IMR-90 (cell line): ENCODE data around the gene POLR2M. TPM values are rescaled to one million over a fixed set of nuclear protein-coding genes. Genes with fewer than 3 reads are reported as not detected.

Experiments
- ATAC-seq: fragments of 200-7000 bp; cut with Tn5 transposase; 2 replicates; pipeline ENCODE4 v1.9.1; 2020; ENCODE audit warnings: low read depth, mild to moderate bottlenecking, moderate library complexity
- BruUV-seq: library from RNA; stranded (reverse); fragments of 400-500 nt; replicated peaks from 2 replicates; lab custom pipeline; 2021; lab: Mats Ljungman, UMichigan
- CTCF ChIA-PET: fragments of 300-600 bp; formaldehyde crosslinking; extraction: SDS; loops from one replicate; lab custom pipeline; 2021; ENCODE audit warnings: antibody characterized with exemption; lab: Yijun Ruan, JAX
- POLR2A ChIA-PET: fragments of 300-600 bp; sonication (Branson Sonifier 250); formaldehyde crosslinking; loops from one replicate; lab custom pipeline; 2022; ENCODE audit warnings: antibody characterized with exemption; ENCODE audit not compliant: unreplicated experiment; lab: Charles Lee
- DNase-seq: peaks from one replicate; pipeline ENCODE4 v3.0.0; 2013
- H2AFZ ChIP-seq: replicated peaks from 2 replicates; pipeline ENCODE3; 2013; ENCODE audit warnings: low read length, mild to moderate bottlenecking; ENCODE audit not compliant: poor library complexity
- H2AK5ac ChIP-seq: 2 replicates; pipeline ENCODE4 v1.6.1; 2013; ENCODE audit warnings: low read depth, low read length, inconsistent platforms
- H2AK9ac ChIP-seq: replicated peaks from 2 replicates; pipeline ENCODE3; 2013; ENCODE audit warnings: mild to moderate bottlenecking, low read depth, low read length, moderate library complexity; ENCODE audit not compliant: poor library complexity
- H2BK120ac ChIP-seq: 2 replicates; pipeline ENCODE4 v1.6.1; 2013; ENCODE audit warnings: low read depth, low read length, inconsistent platforms
- H2BK15ac ChIP-seq: 3 replicates; pipeline ENCODE4 v1.6.1; 2013; ENCODE audit warnings: low read depth, low read length, inconsistent platforms
- H2BK20ac ChIP-seq: 2 replicates; pipeline ENCODE4 v1.6.1; 2013; ENCODE audit warnings: low read depth, mild to moderate bottlenecking, inconsistent platforms, low read length, moderate library complexity
- H2BK5ac ChIP-seq: 2 replicates; pipeline ENCODE4 v1.6.1; 2013; ENCODE audit warnings: mild to moderate bottlenecking, low read depth, low read length, inconsistent platforms; ENCODE audit not compliant: poor library complexity, severe bottlenecking
- H3K14ac ChIP-seq: replicated peaks from 2 replicates; pipeline ENCODE4 v1.6.1; 2013; ENCODE audit warnings: low read depth, low read length, inconsistent platforms
- H3K18ac ChIP-seq: 2 replicates; pipeline ENCODE4 v1.6.1; 2013; ENCODE audit warnings: low read depth, low read length, control low read depth
- H3K23ac ChIP-seq: 2 replicates; pipeline ENCODE4 v1.6.1; 2013; ENCODE audit warnings: low read depth, low read length, inconsistent platforms
- H3K27ac ChIP-seq: 2 replicates; pipeline ENCODE4 v1.5.1; 2013; ENCODE audit warnings: mild to moderate bottlenecking, control low read depth, low read length; ENCODE audit not compliant: insufficient read depth
- H3K27me3 ChIP-seq: 2 replicates; pipeline ENCODE4 v1.6.1; 2013; ENCODE audit warnings: low read length; ENCODE audit not compliant: control insufficient read depth, insufficient read depth
- H3K36me3 ChIP-seq: 2 replicates; pipeline ENCODE4 v1.6.1; 2013; ENCODE audit warnings: low read length, mixed read lengths; ENCODE audit not compliant: control insufficient read depth, insufficient read depth
- H3K4ac ChIP-seq: 2 replicates; pipeline ENCODE4 v1.6.1; 2013; ENCODE audit warnings: low read depth, low read length, inconsistent platforms
- H3K4me1 ChIP-seq: 2 replicates; pipeline ENCODE4 v1.6.1; 2013; ENCODE audit warnings: low read length, mixed read lengths; ENCODE audit not compliant: control insufficient read depth, insufficient read depth
- H3K4me2 ChIP-seq: 2 replicates; pipeline ENCODE4 v1.6.1; 2013; ENCODE audit warnings: low read depth, mild to moderate bottlenecking, control low read depth, low read length, moderate library complexity
- H3K4me3 ChIP-seq: 2 replicates; pipeline ENCODE4 v1.5.1; 2013; ENCODE audit warnings: low read depth, mild to moderate bottlenecking, control low read depth, low read length, moderate library complexity; ENCODE audit not compliant: insufficient read depth
- H3K56ac ChIP-seq: 2 replicates; pipeline ENCODE4 v1.6.1; 2013; ENCODE audit warnings: low read length, inconsistent platforms; ENCODE audit not compliant: insufficient read depth; ENCODE audit errors: extremely low read depth
- H3K79me1 ChIP-seq, 2 experiments: 2 replicates each; pipeline ENCODE4 v1.6.1; 2013; ENCODE audit warnings: low read length in 2 of 2, inconsistent platforms in 1 of 2, low read depth in 1 of 2
- H3K9ac ChIP-seq: 2 replicates; pipeline ENCODE4 v1.6.1; 2013; ENCODE audit warnings: low read depth, low read length, control low read depth
- H3K9me1 ChIP-seq: 2 replicates; pipeline ENCODE4 v1.6.1; 2013; ENCODE audit warnings: low read length, inconsistent platforms; ENCODE audit not compliant: insufficient read depth
- H3K9me3 ChIP-seq: 2 replicates; pipeline ENCODE4 v1.6.1; 2013; ENCODE audit warnings: low read length; ENCODE audit not compliant: control insufficient read depth, insufficient read depth
- H4K20me1 ChIP-seq: 2 replicates; pipeline ENCODE4 v1.6.1; 2013; ENCODE audit warnings: low read length, inconsistent platforms; ENCODE audit not compliant: insufficient read depth
- H4K5ac ChIP-seq: 2 replicates; pipeline ENCODE4 v1.6.1; 2013; ENCODE audit warnings: mild to moderate bottlenecking, low read depth, low read length, control low read depth
- H4K8ac ChIP-seq, 2 experiments: 2 replicates each; pipeline ENCODE4 v1.6.1; 2013; ENCODE audit warnings: low read depth in 2 of 2, low read length in 2 of 2, control low read depth in 1 of 2, inconsistent platforms in 1 of 2
- H4K91ac ChIP-seq: 2 replicates; pipeline ENCODE4 v1.6.1; 2013; ENCODE audit warnings: low read depth, low read length, inconsistent platforms; ENCODE audit not compliant: insufficient read depth
- BHLHE40 ChIP-seq: fragments of 150-350 bp; IDR thresholded peaks from 2 replicates; pipeline ENCODE4 v1.6.1; 2016; ENCODE audit warnings: mild to moderate bottlenecking, low read depth, low read length
- CEBPB ChIP-seq: IDR thresholded peaks from 2 replicates; pipeline ENCODE4 v1.6.1; 2012; ENCODE audit warnings: low read depth, low read length, improper control_type of control experiment
- CHD1 ChIP-seq: IDR thresholded peaks from 2 replicates; pipeline ENCODE4 v1.6.1; 2012; ENCODE audit warnings: low read depth, low read length, improper control_type of control experiment
- FOS ChIP-seq: fragments of 150-350 bp; IDR thresholded peaks from 2 replicates; pipeline ENCODE4 v1.6.1; 2016; ENCODE audit warnings: low read depth, low read length
- MAFK ChIP-seq: IDR thresholded peaks from 2 replicates; pipeline ENCODE4 v1.6.1; 2012; ENCODE audit warnings: low read depth, low read length, improper control_type of control experiment
- MAZ ChIP-seq: IDR thresholded peaks from 2 replicates; pipeline ENCODE4 v1.6.1; 2012; ENCODE audit warnings: low read depth, mild to moderate bottlenecking, low read length, improper control_type of control experiment, moderate library complexity, borderline replicate concordance
- MXI1 ChIP-seq: IDR thresholded peaks from 2 replicates; pipeline ENCODE4 v1.6.1; 2012; ENCODE audit warnings: low read depth, mild to moderate bottlenecking, low read length, moderate library complexity, borderline replicate concordance
- NFE2L2 ChIP-seq: fragments of 150-350 bp; IDR thresholded peaks from 2 replicates; pipeline ENCODE4 v1.6.1; 2016; ENCODE audit warnings: low read depth, mild to moderate bottlenecking, low read length
- POLR2A ChIP-seq: IDR thresholded peaks from 2 replicates; pipeline ENCODE4 v1.6.1; 2012; ENCODE audit warnings: mild to moderate bottlenecking, low read depth, low read length
- RAD21 ChIP-seq: IDR thresholded peaks from 2 replicates; pipeline ENCODE4 v1.6.1; 2012; ENCODE audit warnings: low read length, improper control_type of control experiment
- RCOR1 ChIP-seq: IDR thresholded peaks from 2 replicates; pipeline ENCODE4 v1.6.1; 2012; ENCODE audit warnings: mild to moderate bottlenecking, low read length, improper control_type of control experiment; ENCODE audit not compliant: insufficient replicate concordance
- SMC3 ChIP-seq: fragments of 150-350 bp; IDR thresholded peaks from 2 replicates; pipeline ENCODE4 v1.6.1; 2016; ENCODE audit warnings: low read depth, mild to moderate bottlenecking, antibody characterized with exemption, low read length, moderate library complexity
- WGBS, 2 experiments: methylation state at CpG; one replicate each; pipeline versions ENCODE4 v1.1.5 to v1.1.7; 2013; ENCODE audit warnings: missing lambda C conversion rate in 2 of 2; ENCODE audit not compliant: insufficient read length in 1 of 2; ENCODE audit errors: extremely low coverage in 2 of 2; 5-methylcytosine and 5-hydroxymethylcytosine counted together
- dilution Hi-C: fragments of 300-500 bp; cut with HindIII; formaldehyde crosslinking; loops from one replicate; pipeline ENCODE4 v1.14.3; 2018; ENCODE audit warnings: low sequenced_read_pairs; ENCODE audit not compliant: unreplicated experiment
- in situ Hi-C: fragments of 300-500 bp; cut with MboI; formaldehyde crosslinking; loops from 3 replicates; pipeline ENCODE4 v1.14.3; 2019; ENCODE audit warnings: low sequenced_read_pairs, inconsistent platforms, mixed read lengths
- intact Hi-C: fragments of 100-400 bp; cut with micrococcal nuclease; formaldehyde crosslinking; loops from 2 replicates; pipeline ENCODE4 v1.10.0; 2022
- polyA plus RNA-seq, 3 experiments: library from polyadenylated mRNA; depleted of rRNA; stranded (reverse); fragments of >200 nt; gene quantifications; 2 replicates each; pipeline ENCODE4 v1.2.3, GENCODE V29; 2012; ENCODE audit warnings: low replicate concordance in 1 of 3
- total RNA-seq: library from RNA; depleted of rRNA; stranded (reverse); fragments of >200 nt; gene quantifications from 2 replicates; pipeline ENCODE4 v1.2.3, GENCODE V29; 2012
- TF ChIP-seq, protein P1 (sequence below): fragments of 150-350 bp; IDR thresholded peaks from 2 replicates; pipeline ENCODE4 v1.6.1; 2017; ENCODE audit warnings: mild to moderate bottlenecking, antibody characterized with exemption, low read length, low read depth
- TF ChIP-seq, protein P2 (sequence below): conservative IDR thresholded peaks from 2 replicates; pipeline ENCODE4 v1.5.1; 2012; ENCODE audit warnings: mild to moderate bottlenecking, low read depth, low read length, improper control_type of control experiment

POLR2M gene
- total and polyA plus RNA-seq, 2 of the 4 experiments (the other 2 are of a cell fraction) = 60.8 to 117 TPM

DNA sequence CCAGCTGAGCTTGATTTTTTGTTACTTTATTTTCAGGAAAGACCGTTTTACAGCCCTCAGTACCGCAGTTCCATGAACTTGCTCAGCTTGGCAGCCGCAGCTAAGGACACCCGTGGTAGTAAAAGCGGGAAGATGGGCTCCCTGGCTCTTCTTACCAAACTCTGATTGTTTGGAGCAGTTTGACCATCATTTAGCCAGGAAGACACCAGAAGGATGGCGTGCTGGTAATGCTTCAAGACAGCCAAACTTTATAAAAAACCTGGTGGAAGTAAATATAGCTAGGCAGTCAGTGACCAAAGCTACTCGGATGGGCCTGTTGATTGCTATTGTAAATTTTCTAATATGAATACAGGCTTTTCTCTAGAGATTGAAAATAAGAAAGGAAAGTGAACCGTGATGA is 28.9 kb downstream of the POLR2M start:
- Histone ChIP-seq H3K9me3 (no peaks in the 10 kb centered on the region), H3K27ac (no peak overlapping the region), H4K20me1 (no peaks in the 10 kb centered on the region), H2BK20ac (no peak overlapping the region), H2AK5ac (no peak overlapping the region), H3K23ac (no peak overlapping the region), H3K4me2 (no peak overlapping the region), H3K36me3 (no peaks in the 10 kb centered on the region), H3K4me1 (no peaks in the 10 kb centered on the region), H2BK15ac (no peak overlapping the region), H3K9ac (no peak overlapping the region), H4K8ac (no peak overlapping the region), H2AFZ (no peak overlapping the region), H2BK120ac (no peak overlapping the region), H3K4me3 (no peak overlapping the region), H3K79me1 (no peaks in the 10 kb centered on the region), H3K56ac (no peak overlapping the region), H3K18ac (no peak overlapping the region), H2AK9ac (no peak overlapping the region), H4K91ac (no peak overlapping the region), H3K4ac (no peak overlapping the region), H4K5ac (no peak overlapping the region), H3K9me1 (no peaks in the 10 kb centered on the region), H2BK5ac (no peak overlapping the region), H3K27me3 (no peaks in the 10 kb centered on the region; the same call in 1 of the 2 replicates), H3K14ac (no peak overlapping the region)
- DNase-seq = no peak
- dilution Hi-C loops = no loop called here
- in situ Hi-C loops = no loop called here
- WGBS, 2 experiments = 80% methylated on average over 1 of the region's 8 CpGs; no CpG with 5 or more reads in 1 of the 2 experiments
- ATAC-seq = no peak
- ChIA-PET CTCF (no interaction called here), POLR2A (no interaction called here)
- no TSS peak for BruUV-seq
- intact Hi-C loops = no loop called here
- TF ChIP-seq CHD1 = no peak
- TF ChIP-seq FOS = no peak
- TF ChIP-seq POLR2A = no peak
- TF ChIP-seq RAD21 = no peak
- TF ChIP-seq MAFK = no peak
- no peak for TF ChIP-seq NFE2L2
- TF ChIP-seq CEBPB = no peak
- TF ChIP-seq SMC3 = no peak
- TF ChIP-seq MAZ = no peak
- TF ChIP-seq BHLHE40 = no peak
- TF ChIP-seq, protein P1, sequence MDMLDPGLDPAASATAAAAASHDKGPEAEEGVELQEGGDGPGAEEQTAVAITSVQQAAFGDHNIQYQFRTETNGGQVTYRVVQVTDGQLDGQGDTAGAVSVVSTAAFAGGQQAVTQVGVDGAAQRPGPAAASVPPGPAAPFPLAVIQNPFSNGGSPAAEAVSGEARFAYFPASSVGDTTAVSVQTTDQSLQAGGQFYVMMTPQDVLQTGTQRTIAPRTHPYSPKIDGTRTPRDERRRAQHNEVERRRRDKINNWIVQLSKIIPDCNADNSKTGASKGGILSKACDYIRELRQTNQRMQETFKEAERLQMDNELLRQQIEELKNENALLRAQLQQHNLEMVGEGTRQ = no peak
- TF ChIP-seq, protein P2, sequence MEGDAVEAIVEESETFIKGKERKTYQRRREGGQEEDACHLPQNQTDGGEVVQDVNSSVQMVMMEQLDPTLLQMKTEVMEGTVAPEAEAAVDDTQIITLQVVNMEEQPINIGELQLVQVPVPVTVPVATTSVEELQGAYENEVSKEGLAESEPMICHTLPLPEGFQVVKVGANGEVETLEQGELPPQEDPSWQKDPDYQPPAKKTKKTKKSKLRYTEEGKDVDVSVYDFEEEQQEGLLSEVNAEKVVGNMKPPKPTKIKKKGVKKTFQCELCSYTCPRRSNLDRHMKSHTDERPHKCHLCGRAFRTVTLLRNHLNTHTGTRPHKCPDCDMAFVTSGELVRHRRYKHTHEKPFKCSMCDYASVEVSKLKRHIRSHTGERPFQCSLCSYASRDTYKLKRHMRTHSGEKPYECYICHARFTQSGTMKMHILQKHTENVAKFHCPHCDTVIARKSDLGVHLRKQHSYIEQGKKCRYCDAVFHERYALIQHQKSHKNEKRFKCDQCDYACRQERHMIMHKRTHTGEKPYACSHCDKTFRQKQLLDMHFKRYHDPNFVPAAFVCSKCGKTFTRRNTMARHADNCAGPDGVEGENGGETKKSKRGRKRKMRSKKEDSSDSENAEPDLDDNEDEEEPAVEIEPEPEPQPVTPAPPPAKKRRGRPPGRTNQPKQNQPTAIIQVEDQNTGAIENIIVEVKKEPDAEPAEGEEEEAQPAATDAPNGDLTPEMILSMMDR = no peak
- TF ChIP-seq RCOR1 = no peak
- no peak for TF ChIP-seq MXI1
